Body of pancreas (tissue), 4 donors: ENCODE measurements around the gene TENM3. TPM values are rescaled to one million over a fixed set of nuclear protein-coding genes. Genes with fewer than 3 reads are reported as not detected.

Source experiments
- ATAC-seq: fragments of 150-250 bp; one replicate; pipeline ENCODE4 v1.9.1; 2016
- DNase-seq, 4 donors: peaks; one replicate each; pipeline ENCODE4 v3.0.0-alpha.2; 2019
- H3K27ac ChIP-seq, 4 donors: fragments of 200-600 bp; sonication (generic); 1 replicate in 3 of 4; 2 replicates in 1 of 4; pipeline versions ENCODE4 v1.5.1 to v1.6.1; 2016 to 2019; ENCODE audit warnings: mild to moderate bottlenecking in 1 of 4, mixed read lengths in 1 of 4, moderate library complexity in 1 of 4
- H3K27me3 ChIP-seq, 2 donors: fragments of 200-600 bp; sonication (generic); one replicate each; pipeline ENCODE4 v1.6.0; 2016; ENCODE audit warnings: mild to moderate bottlenecking in 1 of 2
- H3K36me3 ChIP-seq, 2 donors: fragments of 200-600 bp; sonication (generic); replicated peaks in 1 of 2; 2 replicates each; pipeline ENCODE4 v1.5.1; 2016; ENCODE audit warnings: low read depth in 2 of 2; ENCODE audit not compliant: insufficient read depth in 1 of 2
- H3K4me1 ChIP-seq: fragments of 200-600 bp; sonication (generic); one replicate; pipeline ENCODE4 v1.6.0; 2016
- H3K4me3 ChIP-seq, 2 donors: fragments of 200-600 bp; sonication (generic); 1 replicate in 1 of 2; 2 replicates in 1 of 2; pipeline ENCODE4 v1.5.1; 2016 to 2019
- H3K9me3 ChIP-seq, 3 donors: fragments of 200-600 bp; sonication (generic); 1 replicate in 2 of 3; 2 replicates in 1 of 3; pipeline ENCODE4 v1.5.1; 2016
- CTCF ChIP-seq, 7 experiments: fragments of 450-650 bp in 4 of 7; fragments of 200-600 bp in 3 of 7; sonication (generic) in 3 of 7; IDR thresholded peaks; one replicate each; pipeline ENCODE4 v1.5.1; 2016 to 2019; ENCODE audit warnings: antibody characterized with exemption in 7 of 7
- POLR2A ChIP-seq, 3 donors: fragments of 450-650 bp; IDR thresholded peaks; one replicate each; pipeline ENCODE4 v1.6.1; 2016; ENCODE audit warnings: antibody characterized with exemption in 3 of 3, mild to moderate bottlenecking in 2 of 3
- WGBS, 2 donors: methylation state at CpG; one replicate each; pipeline ENCODE4 v1.1.5; 2017; 5-methylcytosine and 5-hydroxymethylcytosine counted together
- intact Hi-C: fragments of 100-400 bp; cut with DNase I; formaldehyde crosslinking; loops from one replicate; pipeline ENCODE4 v1.15.1; 2023
- total RNA-seq, 2 donors: library from RNA; depleted of rRNA; stranded (reverse); fragments of >200 nt; gene quantifications; one replicate each; pipeline ENCODE4 v1.1.0, GENCODE V29; 2016

Gene TENM3
- total RNA-seq, 2 donors from 2014 or later: 2.3 to 9.6 TPM

GRCh38 chr4:182475539-182475938, 232.3 kb downstream of the TENM3 start:
- ATAC-seq: no peak
- no peak overlapping the region for H3K27ac ChIP-seq
- TF ChIP-seq CTCF (IDR thresholded peaks at IDR 0.05) (no peak), POLR2A (IDR thresholded peaks at IDR 0.05) (no peak)
- no peak overlapping the region for H3K4me3 ChIP-seq
- H3K4me1 ChIP-seq: no peaks in the 10 kb centered on the region
- H3K27me3 ChIP-seq: no peaks in the 10 kb centered on the region
- no peak for DNase-seq
- whole genome bisulfite sequencing, 2 donors: 55 to 58% methylated on average over 2 of the region's 2 CpGs
- H3K9me3 ChIP-seq: no peaks in the 10 kb centered on the region
- intact Hi-C loops: no loop called here
- no peaks in the 10 kb centered on the region for H3K36me3 ChIP-seq

DNA sequence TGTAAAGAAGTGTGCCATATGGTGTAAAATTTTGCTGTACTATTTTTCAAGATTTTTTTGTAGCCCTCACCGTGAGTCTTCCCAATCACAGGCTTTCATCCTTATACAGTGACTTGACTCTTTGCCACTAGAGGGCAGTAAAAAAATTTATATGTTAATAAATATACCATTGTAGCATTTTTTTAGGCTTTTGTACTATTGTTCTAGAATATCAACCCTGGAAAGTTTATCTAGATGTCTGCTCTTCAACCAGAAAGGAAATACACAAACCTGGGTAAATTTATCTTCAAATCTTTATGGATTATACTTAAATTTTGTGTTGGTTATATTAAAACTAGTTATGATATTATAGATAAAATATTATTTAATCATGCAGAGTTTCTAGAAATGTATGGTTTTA, 235.3 kb downstream of the TENM3 start:
- Histone ChIP-seq H3K27me3 (no peaks in the 10 kb centered on the region), H3K4me1 (no peaks in the 10 kb centered on the region), H3K36me3 (no peaks in the 10 kb centered on the region), H3K9me3 (no peaks in the 10 kb centered on the region), H3K27ac (no peak overlapping the region), H3K4me3 (no peak overlapping the region)
- ATAC-seq (no peak), DNase-seq (no peak)
- intact Hi-C loops: no loop called here
- 0% methylated on average over 1 of the region's 1 CpG for WGBS, 2 donors
- no peak for TF ChIP-seq POLR2A (IDR thresholded peaks at IDR 0.05)
- peak in 6 of 7 experiments; percentile 38 to 88 (median 46) for TF ChIP-seq CTCF (IDR thresholded peaks at IDR 0.05)

DNA sequence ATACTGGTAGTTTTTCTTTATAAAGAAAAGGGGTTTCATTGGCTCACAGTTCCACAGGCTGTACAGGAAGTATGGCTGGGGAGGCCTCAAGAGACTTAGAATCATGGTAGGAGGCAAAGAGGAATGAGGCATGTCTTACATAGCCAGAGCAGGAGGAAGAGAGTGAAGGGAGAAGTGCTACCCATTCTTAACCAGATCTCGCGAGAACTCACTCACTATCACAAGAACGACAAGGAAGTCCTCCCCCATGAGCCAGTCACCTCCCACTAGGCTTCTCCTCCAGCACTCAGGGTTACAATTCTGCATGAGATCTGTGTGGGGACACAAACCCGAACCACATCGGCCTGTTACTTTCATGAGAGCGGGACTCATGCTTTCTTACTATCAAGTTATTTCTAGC, 240.5 kb downstream of the TENM3 start:
- intact Hi-C loops: loop anchor here (10.0 kb wide), 1 partner anchor 321 kb away; no protein-coding TSS in a partner anchor
- 79 to 88% methylated on average over 6 of the region's 6 CpGs for WGBS, 2 donors
- ATAC-seq (no peak), DNase-seq (no peak)
- H3K27ac ChIP-seq: no peak overlapping the region
- no peaks in the 10 kb centered on the region for H3K27me3 ChIP-seq
- no peak overlapping the region for H3K4me3 ChIP-seq
- no peaks in the 10 kb centered on the region for H3K9me3 ChIP-seq
- no peak for TF ChIP-seq CTCF (IDR thresholded peaks at IDR 0.05)
- TF ChIP-seq POLR2A (IDR thresholded peaks at IDR 0.05): no peak
- H3K4me1 ChIP-seq: no peaks in the 10 kb centered on the region
- no peaks in the 10 kb centered on the region for H3K36me3 ChIP-seq

- intact Hi-C loops: loop anchor here (10.0 kb wide), 1 partner anchor 318 kb away; no protein-coding TSS in a partner anchor
- Histone ChIP-seq H3K27me3 (no peaks in the 10 kb centered on the region), H3K36me3 (no peaks in the 10 kb centered on the region), H3K9me3 (no peaks in the 10 kb centered on the region), H3K4me3 (no peak overlapping the region), H3K4me1 (no peaks in the 10 kb centered on the region), H3K27ac (no peak overlapping the region)
- ATAC-seq: no peak
- TF ChIP-seq POLR2A (IDR thresholded peaks at IDR 0.05) (no peak), CTCF (IDR thresholded peaks at IDR 0.05) (no peak)
- DNase-seq: no peak
- 86 to 91% methylated on average over 7 of the region's 7 CpGs for WGBS, 2 donors
Observed at GRCh38 chr4:182486881-182487280, 243.7 kb downstream of the TENM3 start.

GRCh38 chr4:182488896-182489295, 245.7 kb downstream of the TENM3 start:
- H3K27ac ChIP-seq: no peak overlapping the region
- WGBS, 2 donors: 20% methylated on average over 2 of the region's 2 CpGs
- no peak for TF ChIP-seq CTCF (IDR thresholded peaks at IDR 0.05)
- TF ChIP-seq POLR2A (IDR thresholded peaks at IDR 0.05): no peak
- no peak for ATAC-seq
- no peaks in the 10 kb centered on the region for H3K36me3 ChIP-seq
- no peaks in the 10 kb centered on the region for H3K4me1 ChIP-seq
- DNase-seq: no peak
- H3K4me3 ChIP-seq: no peak overlapping the region
- intact Hi-C loops: loop anchor here (10.0 kb wide), 1 partner anchor 316 kb away; no protein-coding TSS in a partner anchor
- H3K9me3 ChIP-seq: no peaks in the 10 kb centered on the region
- H3K27me3 ChIP-seq: no peaks in the 10 kb centered on the region
